ENCODE results near the gene DGCR2.

DNA sequence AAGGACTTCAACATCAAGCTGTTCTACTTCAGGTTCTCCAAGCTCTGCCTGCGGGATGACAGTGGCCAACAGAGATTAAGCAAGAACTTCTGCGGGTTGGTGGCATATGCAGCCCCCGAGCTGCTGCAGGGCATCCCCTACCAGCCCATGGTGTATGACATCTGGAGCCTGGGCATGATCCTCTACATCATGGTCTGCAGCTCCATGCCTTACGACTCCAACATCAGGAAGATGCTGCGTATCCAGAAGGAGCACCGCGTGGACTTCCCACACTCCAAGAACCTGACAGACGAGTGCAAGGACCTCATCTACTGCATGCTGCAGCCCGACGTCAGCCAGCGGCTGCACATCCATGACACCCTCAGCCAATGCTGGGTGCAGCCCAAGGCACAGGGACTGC is 2.8 kb upstream of the DGCR2 start:
- no peak for TF ChIP-seq CREB1 (IDR thresholded peaks at IDR 0.05)
- no peak for TF ChIP-seq EP300 (IDR thresholded peaks at IDR 0.05; ENCODE audit: borderline replicate concordance in 1 of 2, low read depth in 2 of 2, low read length in 2 of 2)
- no peak for TF ChIP-seq NANOG (IDR thresholded peaks at IDR 0.05; ENCODE audit: insufficient read depth, low read depth, low read length, poor library complexity, severe bottlenecking)
- no peak for TF ChIP-seq POLR2AphosphoS5 (IDR thresholded peaks at IDR 0.05; ENCODE audit: low read depth, low read length)
- TF ChIP-seq, protein P1, sequence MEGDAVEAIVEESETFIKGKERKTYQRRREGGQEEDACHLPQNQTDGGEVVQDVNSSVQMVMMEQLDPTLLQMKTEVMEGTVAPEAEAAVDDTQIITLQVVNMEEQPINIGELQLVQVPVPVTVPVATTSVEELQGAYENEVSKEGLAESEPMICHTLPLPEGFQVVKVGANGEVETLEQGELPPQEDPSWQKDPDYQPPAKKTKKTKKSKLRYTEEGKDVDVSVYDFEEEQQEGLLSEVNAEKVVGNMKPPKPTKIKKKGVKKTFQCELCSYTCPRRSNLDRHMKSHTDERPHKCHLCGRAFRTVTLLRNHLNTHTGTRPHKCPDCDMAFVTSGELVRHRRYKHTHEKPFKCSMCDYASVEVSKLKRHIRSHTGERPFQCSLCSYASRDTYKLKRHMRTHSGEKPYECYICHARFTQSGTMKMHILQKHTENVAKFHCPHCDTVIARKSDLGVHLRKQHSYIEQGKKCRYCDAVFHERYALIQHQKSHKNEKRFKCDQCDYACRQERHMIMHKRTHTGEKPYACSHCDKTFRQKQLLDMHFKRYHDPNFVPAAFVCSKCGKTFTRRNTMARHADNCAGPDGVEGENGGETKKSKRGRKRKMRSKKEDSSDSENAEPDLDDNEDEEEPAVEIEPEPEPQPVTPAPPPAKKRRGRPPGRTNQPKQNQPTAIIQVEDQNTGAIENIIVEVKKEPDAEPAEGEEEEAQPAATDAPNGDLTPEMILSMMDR (IDR thresholded peaks at IDR 0.05; ENCODE audit: control extremely low read depth in 1 of 3, insufficient read depth in 1 of 3, low read depth in 1 of 3, low read length in 3 of 3) = no peak

Measured in H1 (cell line).